NCI-H69 (cell line): ENCODE data around the gene C9.
"Not testable (repeated sequence)": the region's sequence is repeated elsewhere in the genome, so short reads cannot be mapped to it uniquely, and the experiment has no call there.

Experiments used
- DNase-seq: peaks from one replicate; lab custom pipeline; 2025; lab: John Stamatoyannopoulos, UW

Gene C9

GRCh38 chr5:39364367-39364766 is at the start of gene C9:
TSS of gene C9 (minus strand) at chr5:39364495. CDS start at chr5:39364464, 31 bp downstream.
- DNase-seq = no peak

- DNase-seq = no peak
These were observed 49.5 kb upstream of the C9 start for GRCh38 chr5:39413771-39414170.

GRCh38 chr5:39412721-39413394 is 48.6 kb upstream of the C9 start:
- DNase-seq = no peak

- no peak for DNase-seq
These were observed 47.7 kb upstream of the C9 start for GRCh38 chr5:39411985-39412384.

- DNase-seq = no peak
These were observed 46.8 kb upstream of the C9 start for GRCh38 chr5:39411061-39411460.

- DNase-seq = no peak
These were observed 44.7 kb upstream of the C9 start for GRCh38 chr5:39409033-39409432.

- no peak for DNase-seq
These were observed 41.0 kb upstream of the C9 start for GRCh38 chr5:39405083-39405843.

GRCh38 chr5:39403761-39404160 is 39.5 kb upstream of the C9 start:
- DNase-seq = not testable (repeated sequence)

- not testable (repeated sequence) for DNase-seq
These were observed 37.8 kb upstream of the C9 start for GRCh38 chr5:39402140-39402539.

GRCh38 chr5:39400713-39401578 is 36.7 kb upstream of the C9 start:
- no peak for DNase-seq

GRCh38 chr5:39399135-39400036 is 35.1 kb upstream of the C9 start:
- DNase-seq = no peak

GRCh38 chr5:39396843-39397242 is 32.5 kb upstream of the C9 start:
- DNase-seq = no peak

GRCh38 chr5:39395521-39395920 is 31.2 kb upstream of the C9 start:
- DNase-seq = no peak

GRCh38 chr5:39394946-39395345 is 30.7 kb upstream of the C9 start:
- DNase-seq = no peak

- no peak for DNase-seq
These were observed 26.6 kb upstream of the C9 start for GRCh38 chr5:39390945-39391344.

- no peak for DNase-seq
These were observed 23.0 kb upstream of the C9 start for GRCh38 chr5:39387293-39387692.

GRCh38 chr5:39384271-39384670 is 20.0 kb upstream of the C9 start:
- no peak for DNase-seq

GRCh38 chr5:39381376-39381775 is 17.1 kb upstream of the C9 start:
- DNase-seq = no peak

- DNase-seq = no peak
These were observed 15.4 kb upstream of the C9 start for GRCh38 chr5:39379693-39380092.

GRCh38 chr5:39377613-39378012 is 13.3 kb upstream of the C9 start:
- no peak for DNase-seq

GRCh38 chr5:39376293-39376714 is 12.0 kb upstream of the C9 start:
- DNase-seq = peak; percentile 58

GRCh38 chr5:39373791-39374190 is 9.5 kb upstream of the C9 start:
- no peak for DNase-seq
